ENCODE results near the gene SNRPD1.
A peak's percentile ranks its signal among the peaks of the same experiment; 100 is the strongest.
"Not testable (repeated sequence)": the region's sequence is repeated elsewhere in the genome, so short reads cannot be mapped to it uniquely, and the experiment has no call there.

The SNRPD1 gene

GRCh38 chr18:21612125-21613039, at the start of gene SNRPD1:
TSS of gene SNRPD1 (plus strand) at chr18:21612314. CDS start at chr18:21612430, 116 bp downstream.
- peak; percentile 71 to 75 for DNase-seq (ENCODE audit: low read depth in 2 of 2)

- no peak for DNase-seq (ENCODE audit: low read depth in 2 of 2)
Measured at GRCh38 chr18:21571772-21572171, 40.3 kb upstream of the SNRPD1 start.

GRCh38 chr18:21575656-21576055, 36.5 kb upstream of the SNRPD1 start:
- DNase-seq (ENCODE audit: low read depth in 2 of 2), result no peak

GRCh38 chr18:21584391-21584790, 27.7 kb upstream of the SNRPD1 start:
- DNase-seq (ENCODE audit: low read depth in 2 of 2), result no peak

GRCh38 chr18:21592361-21592760, 19.8 kb upstream of the SNRPD1 start:
- DNase-seq (ENCODE audit: low read depth in 2 of 2), result not testable (repeated sequence)

GRCh38 chr18:21593540-21594257, 18.4 kb upstream of the SNRPD1 start:
- DNase-seq (ENCODE audit: low read depth in 2 of 2), result no peak

- no peak for DNase-seq (ENCODE audit: low read depth in 2 of 2)
Measured at GRCh38 chr18:21597620-21598019, 14.5 kb upstream of the SNRPD1 start.

GRCh38 chr18:21598726-21599584, 13.2 kb upstream of the SNRPD1 start:
- no peak for DNase-seq (ENCODE audit: low read depth in 2 of 2)

GRCh38 chr18:21599585-21600525, 12.3 kb upstream of the SNRPD1 start:
- peak in 1 of 2 donors; percentile 27 for DNase-seq (ENCODE audit: low read depth in 2 of 2)

GRCh38 chr18:21600526-21601410, 11.3 kb upstream of the SNRPD1 start, which contains the start of gene ESCO1:
TSS of gene ESCO1 (minus strand) at chr18:21600704. CDS start at chr18:21574843, 25,861 bp downstream.
- DNase-seq (ENCODE audit: low read depth in 2 of 2), result peak; percentile 80 to 88

- DNase-seq (ENCODE audit: low read depth in 2 of 2), result no peak
Measured at GRCh38 chr18:21602299-21602587, 9.9 kb upstream of the SNRPD1 start.

- DNase-seq (ENCODE audit: low read depth in 2 of 2), result no peak
Measured at GRCh38 chr18:21604671-21605070, 7.4 kb upstream of the SNRPD1 start.

GRCh38 chr18:21605213-21605612, 6.9 kb upstream of the SNRPD1 start:
- DNase-seq (ENCODE audit: low read depth in 2 of 2), result no peak

- not testable (repeated sequence) for DNase-seq (ENCODE audit: low read depth in 2 of 2)
Measured at GRCh38 chr18:21611401-21612124, 551 bp upstream of the SNRPD1 start.

- not testable (repeated sequence) for DNase-seq (ENCODE audit: low read depth in 2 of 2)
Measured at GRCh38 chr18:21621640-21622039, 9.5 kb downstream of the SNRPD1 start.

- no peak for DNase-seq (ENCODE audit: low read depth in 2 of 2)
Measured at GRCh38 chr18:21629089-21629832, 17.1 kb downstream of the SNRPD1 start.

GRCh38 chr18:21632393-21632792, 20.3 kb downstream of the SNRPD1 start:
- no peak for DNase-seq (ENCODE audit: low read depth in 2 of 2)

- DNase-seq (ENCODE audit: low read depth in 2 of 2), result no peak
Measured at GRCh38 chr18:21634588-21635199, 22.6 kb downstream of the SNRPD1 start.

All from activated CD8-positive, alpha-beta memory T cell treated with anti-CD3 and anti-CD28 coated beads for 4 hours (primary cell).